Measurements from ENCODE around the gene TRIM46.
"Not testable (repeated sequence)": the region's sequence is repeated elsewhere in the genome, so short reads cannot be mapped to it uniquely, and the experiment has no call there.

The TRIM46 gene

GRCh38 chr1:155136748-155137147, 36.9 kb upstream of the TRIM46 start:
- FAIRE-seq (no peak), DNase-seq (ENCODE audit: low spot score) (no peak)

GRCh38 chr1:155137154-155137949, 36.3 kb upstream of the TRIM46 start:
- DNase-seq (ENCODE audit: low spot score) (no peak), FAIRE-seq (no peak)

- no peak for FAIRE-seq
- peak; percentile 44 for DNase-seq (ENCODE audit: low spot score)
Measured at GRCh38 chr1:155139895-155140629, 33.6 kb upstream of the TRIM46 start, which contains the start of gene DPM3. DPM3 (minus strand) TSS chr1:155140531; CDS start chr1:155140240, 291 bp downstream.

- FAIRE-seq (no peak), DNase-seq (ENCODE audit: low spot score) (no peak)
Measured at GRCh38 chr1:155140630-155140953, 33.1 kb upstream of the TRIM46 start.

GRCh38 chr1:155141749-155142148, 31.9 kb upstream of the TRIM46 start:
- DNase-seq (ENCODE audit: low spot score) (no peak), FAIRE-seq (no peak)

GRCh38 chr1:155145491-155145890, 28.2 kb upstream of the TRIM46 start:
- DNase-seq (ENCODE audit: low spot score) (no peak), FAIRE-seq (no peak)

GRCh38 chr1:155155996-155156643, 17.5 kb upstream of the TRIM46 start:
- FAIRE-seq; DNase-seq (ENCODE audit: low spot score): not testable (repeated sequence)

- DNase-seq (ENCODE audit: low spot score) (no peak), FAIRE-seq (no peak)
Measured at GRCh38 chr1:155158991-155159390, 14.7 kb upstream of the TRIM46 start.

- DNase-seq (ENCODE audit: low spot score) (no peak), FAIRE-seq (no peak)
Measured at GRCh38 chr1:155160128-155160527, 13.5 kb upstream of the TRIM46 start.

GRCh38 chr1:155162631-155163030, 11.0 kb upstream of the TRIM46 start:
- not testable (repeated sequence) for FAIRE-seq; DNase-seq (ENCODE audit: low spot score)

GRCh38 chr1:155163785-155164184, 9.9 kb upstream of the TRIM46 start:
- DNase-seq (ENCODE audit: low spot score); FAIRE-seq: not testable (repeated sequence)

GRCh38 chr1:155164625-155165024, 9.0 kb upstream of the TRIM46 start:
- not testable (repeated sequence) for DNase-seq (ENCODE audit: low spot score); FAIRE-seq

GRCh38 chr1:155166051-155166470, 7.6 kb upstream of the TRIM46 start:
- FAIRE-seq = no peak

GRCh38 chr1:155166471-155167165, 7.0 kb upstream of the TRIM46 start:
- no peak for DNase-seq (ENCODE audit: low spot score)
- FAIRE-seq = no peak

More at GRCh38 chr1:155166051-155166470, 7.6 kb upstream of the TRIM46 start:
- no peak for DNase-seq (ENCODE audit: low spot score)

- no peak for FAIRE-seq
Measured at GRCh38 chr1:155167166-155168104, 6.2 kb upstream of the TRIM46 start.

GRCh38 chr1:155168105-155168445, 5.6 kb upstream of the TRIM46 start:
- FAIRE-seq = not testable (repeated sequence)

More at GRCh38 chr1:155167166-155168104, 6.2 kb upstream of the TRIM46 start:
- DNase-seq (ENCODE audit: low spot score) = peak; percentile 66

GRCh38 chr1:155168456-155169210, 5.0 kb upstream of the TRIM46 start:
- FAIRE-seq = no peak
- no peak for DNase-seq (ENCODE audit: low spot score)

More at GRCh38 chr1:155168105-155168445, 5.6 kb upstream of the TRIM46 start:
- not testable (repeated sequence) for DNase-seq (ENCODE audit: low spot score)

GRCh38 chr1:155169541-155169940, 4.1 kb upstream of the TRIM46 start:
- DNase-seq (ENCODE audit: low spot score) (no peak), FAIRE-seq (no peak)

- DNase-seq (ENCODE audit: low spot score) (no peak), FAIRE-seq (no peak)
Measured at GRCh38 chr1:155170101-155170785, 3.4 kb upstream of the TRIM46 start.
